Esophagus (tissue), 2 donors: Measurements from ENCODE around the gene PUM2. TPM values are rescaled to one million over a fixed set of nuclear protein-coding genes. Genes with fewer than 3 reads are reported as not detected.

Source experiments
- H3K27ac ChIP-seq, 2 donors: one replicate each; pipeline ENCODE4 v1.5.1; 2013; ENCODE audit warnings: low read depth in 2 of 2, mild to moderate bottlenecking in 2 of 2, inconsistent platforms in 1 of 2, low read length in 1 of 2, moderate library complexity in 1 of 2
- H3K27me3 ChIP-seq, 2 donors: one replicate each; pipeline ENCODE4 v1.6.1; 2013; ENCODE audit warnings: low read length in 2 of 2, control low read depth in 1 of 2, mild to moderate bottlenecking in 1 of 2; ENCODE audit not compliant: insufficient read depth in 2 of 2, control insufficient read depth in 1 of 2
- H3K36me3 ChIP-seq, 2 donors: one replicate each; pipeline ENCODE4 v1.6.1; 2013; ENCODE audit warnings: low read length in 1 of 2; ENCODE audit not compliant: control insufficient read depth in 2 of 2, insufficient read depth in 2 of 2
- H3K4me1 ChIP-seq, 2 donors: one replicate each; pipeline ENCODE4 v1.6.1; 2013; ENCODE audit warnings: low read length in 1 of 2; ENCODE audit not compliant: control insufficient read depth in 2 of 2, insufficient read depth in 2 of 2
- H3K4me3 ChIP-seq, 2 donors: one replicate each; pipeline ENCODE4 v1.5.1; 2013; ENCODE audit warnings: low read length in 2 of 2, mild to moderate bottlenecking in 2 of 2, low read depth in 1 of 2, moderate library complexity in 1 of 2
- H3K9me3 ChIP-seq, 2 donors: one replicate each; pipeline ENCODE4 v1.6.1; 2013; ENCODE audit warnings: mild to moderate bottlenecking in 2 of 2, low read depth in 1 of 2, low read length in 1 of 2, moderate library complexity in 1 of 2; ENCODE audit not compliant: control insufficient read depth in 2 of 2, insufficient read depth in 1 of 2
- WGBS, 2 donors: extraction: QIAGEN DNeasy Blood & Tissue Kit; methylation state at CpG; one replicate each; pipeline ENCODE4 v1.1.7; 2013; 5-methylcytosine and 5-hydroxymethylcytosine counted together
- polyA plus RNA-seq, 2 donors: library from polyadenylated mRNA; stranded (reverse); fragments of 200-250 nt; gene quantifications; one replicate each; pipeline ENCODE4 v1.2.3, GENCODE V29; 2013
- donor health status: healthy with polysubstance abuse.
- donor health status: Bipolar disorder and iron deficiency.

Gene PUM2
- polyA plus RNA-seq, 2 donors = 19.6 to 23.3 TPM

DNA sequence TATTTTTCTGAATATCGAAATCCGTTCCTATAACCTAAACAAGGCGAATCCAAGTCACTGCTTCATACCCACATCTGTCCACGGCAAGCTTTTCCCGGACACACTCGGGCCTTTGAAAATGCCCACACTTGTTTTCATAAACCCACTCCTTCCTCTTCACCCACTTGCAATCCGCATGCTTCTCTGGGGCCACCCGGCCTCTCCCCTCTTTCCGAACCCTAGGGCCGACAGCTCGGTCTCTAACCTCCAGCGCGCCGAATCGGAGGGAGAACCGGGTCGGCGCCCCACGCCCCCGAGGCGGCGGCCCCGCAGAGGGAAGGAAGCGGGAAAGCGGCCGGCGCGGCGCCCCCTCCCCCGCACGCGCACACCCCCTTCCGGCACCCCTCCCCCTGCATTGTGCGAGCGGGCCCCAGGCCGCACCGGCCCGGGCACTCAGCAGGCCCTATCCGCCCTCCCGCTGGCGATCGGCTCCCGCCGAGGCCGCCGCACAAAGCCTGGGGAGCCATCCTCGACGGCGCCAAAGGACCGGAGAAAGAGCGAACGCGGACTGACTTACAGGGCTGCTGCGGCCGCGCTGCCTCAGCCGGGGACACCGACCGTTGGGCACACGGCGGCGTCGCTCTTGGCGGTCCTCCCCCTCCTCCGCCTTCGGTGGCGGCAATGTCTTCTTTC, 467 bp downstream of the PUM2 start:
- Histone ChIP-seq H3K27me3 (no peaks in the 10 kb centered on the region), H3K27ac (peak overlapping the region; percentile 96 to 99), H3K36me3 (no peaks in the 10 kb centered on the region), H3K4me1 (peaks cover 0 to 3% of the 10 kb centered on the region in 2 donors), H3K4me3 (peak overlapping the region; percentile 91 to 97), H3K9me3 (no peaks in the 10 kb centered on the region)
- 1% methylated on average over 56 to 67 of the region's 67 CpGs for WGBS, 2 donors

GRCh38 chr2:20349513-20349921, 1.1 kb downstream of the PUM2 start:
- Histone ChIP-seq H3K4me1 (peaks cover 2 to 3% of the 10 kb centered on the region in 2 donors), H3K27ac (no peak overlapping the region), H3K4me3 (peak overlapping the region; percentile 91 to 97), H3K27me3 (no peaks in the 10 kb centered on the region), H3K36me3 (no peaks in the 10 kb centered on the region), H3K9me3 (no peaks in the 10 kb centered on the region)
- WGBS, 2 donors = 1% methylated on average over 5 of the region's 5 CpGs

GRCh38 chr2:20348542-20348941, 2.1 kb downstream of the PUM2 start:
- H3K9me3 ChIP-seq = no peaks in the 10 kb centered on the region
- H3K36me3 ChIP-seq = no peaks in the 10 kb centered on the region
- no peaks in the 10 kb centered on the region for H3K27me3 ChIP-seq
- H3K4me3 ChIP-seq = peak overlapping the region in 1 of 2 donors; percentile 97
- H3K4me1 ChIP-seq = peaks cover 2 to 7% of the 10 kb centered on the region in 2 donors
- WGBS, 2 donors = 62 to 68% methylated on average over 17 of the region's 17 CpGs
- H3K27ac ChIP-seq = no peak overlapping the region

DNA sequence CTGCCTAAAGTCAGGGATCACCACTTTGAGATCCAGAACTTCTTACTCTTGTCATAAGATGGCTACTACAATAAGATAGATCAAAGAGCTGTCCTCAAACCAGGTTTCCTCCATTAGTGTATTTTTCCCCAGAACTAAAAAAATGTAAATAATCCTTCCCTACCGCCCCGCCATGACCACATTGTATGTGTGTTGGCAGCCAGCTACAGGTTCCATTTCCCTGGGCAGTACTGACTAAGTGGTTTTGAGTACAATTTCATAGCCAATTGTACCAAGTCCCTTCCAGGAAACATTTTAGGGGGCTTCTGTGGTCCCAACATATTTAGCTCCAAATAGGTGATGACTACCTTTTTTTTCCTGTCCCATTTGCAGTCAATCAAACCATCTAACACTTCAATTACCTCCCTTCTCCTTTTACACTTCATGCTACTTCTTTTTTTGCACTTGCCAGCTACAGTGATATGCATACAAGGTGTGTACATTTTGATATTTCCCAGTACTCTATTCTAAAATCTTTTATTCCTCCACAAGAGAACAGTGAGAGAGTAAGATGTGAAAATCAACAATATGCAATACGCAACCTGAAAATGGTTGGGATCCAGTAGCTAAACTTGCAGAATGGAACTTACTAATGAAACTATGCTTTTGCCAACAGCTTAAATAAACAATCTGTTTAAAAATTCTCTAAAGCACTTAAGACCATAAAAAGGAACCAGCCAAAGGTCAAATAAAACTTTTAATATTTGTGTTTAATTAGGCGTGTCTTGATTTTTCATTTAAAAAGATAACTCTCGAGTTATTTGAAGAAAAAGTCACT, 3.9 kb downstream of the PUM2 start:
- Histone ChIP-seq H3K27ac (no peak overlapping the region), H3K4me1 (peaks cover 2 to 5% of the 10 kb centered on the region in 2 donors)

DNA sequence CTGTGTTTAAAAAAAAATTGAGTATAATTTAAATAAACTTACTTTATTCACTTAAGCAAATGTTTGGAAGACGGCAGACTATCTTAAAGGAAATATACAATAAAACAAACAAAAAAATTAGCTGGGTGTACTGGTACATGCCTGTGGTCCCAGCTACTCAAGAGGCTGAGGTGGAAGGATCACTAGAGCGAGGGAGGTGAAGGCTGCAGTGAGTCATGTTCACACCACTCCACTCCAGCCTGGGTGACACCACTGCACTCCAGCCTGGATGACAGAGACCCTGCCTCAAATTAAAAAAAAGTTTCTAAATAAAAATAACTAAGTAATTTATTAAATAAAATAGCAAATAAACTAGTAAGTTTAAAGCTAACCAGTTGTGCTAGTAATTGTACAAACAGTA, 7.5 kb downstream of the PUM2 start:
- 79 to 81% methylated on average over 2 of the region's 2 CpGs for WGBS, 2 donors

More for the DNA sequence above, 3.9 kb downstream of the PUM2 start:
- 34 to 35% methylated on average over 5 of the region's 5 CpGs for WGBS, 2 donors
- Histone ChIP-seq H3K36me3 (no peaks in the 10 kb centered on the region), H3K4me3 (no peak overlapping the region), H3K9me3 (no peaks in the 10 kb centered on the region), H3K27me3 (no peaks in the 10 kb centered on the region)

GRCh38 chr2:20339012-20339411, 11.6 kb downstream of the PUM2 start:
- Histone ChIP-seq H3K4me3 (no peak overlapping the region), H3K4me1 (peaks cover 2 to 9% of the 10 kb centered on the region in 2 donors), H3K36me3 (no peaks in the 10 kb centered on the region), H3K27me3 (no peaks in the 10 kb centered on the region), H3K27ac (no peak overlapping the region), H3K9me3 (no peaks in the 10 kb centered on the region)
- WGBS, 2 donors = 56 to 74% methylated on average over 1 of the region's 1 CpG

More for the DNA sequence above, 7.5 kb downstream of the PUM2 start:
- Histone ChIP-seq H3K27ac (no peak overlapping the region), H3K4me1 (peaks cover 4 to 5% of the 10 kb centered on the region in 2 donors), H3K27me3 (no peaks in the 10 kb centered on the region), H3K9me3 (no peaks in the 10 kb centered on the region), H3K4me3 (no peak overlapping the region), H3K36me3 (no peaks in the 10 kb centered on the region)

DNA sequence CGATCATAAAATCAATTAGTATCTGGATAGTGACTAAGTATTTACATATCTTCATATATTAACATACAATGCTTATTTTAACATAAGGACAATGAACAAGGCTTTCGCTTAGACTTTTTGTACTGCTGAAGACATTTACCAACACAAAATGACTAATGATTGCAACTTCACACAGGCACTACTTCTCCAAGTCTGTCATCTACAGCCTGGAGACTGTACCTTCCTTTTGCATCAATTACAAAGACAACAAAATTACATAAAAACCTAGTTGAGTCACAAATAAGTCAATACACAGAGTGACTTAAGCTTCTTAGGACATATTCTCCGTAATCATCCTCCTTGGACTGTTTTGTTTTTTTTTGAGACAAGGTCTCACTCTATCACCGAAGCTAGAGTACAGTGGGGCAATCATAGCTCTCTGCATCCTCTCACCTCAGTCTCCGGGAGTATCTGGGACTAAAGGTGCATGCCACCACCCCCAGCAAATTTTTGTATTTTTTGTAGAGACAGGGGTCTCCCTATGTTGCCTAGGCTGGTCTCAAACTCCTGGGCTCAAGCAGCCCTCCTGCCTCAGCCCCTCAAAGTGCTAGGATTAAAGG, 15.9 kb downstream of the PUM2 start:
- H3K36me3 ChIP-seq = no peaks in the 10 kb centered on the region
- no peak overlapping the region for H3K27ac ChIP-seq
- WGBS, 2 donors = 69 to 72% methylated on average over 5 of the region's 5 CpGs
- H3K4me3 ChIP-seq = no peak overlapping the region
- no peaks in the 10 kb centered on the region for H3K9me3 ChIP-seq
- peaks cover 0 to 6% of the 10 kb centered on the region in 2 donors for H3K4me1 ChIP-seq
- H3K27me3 ChIP-seq = no peaks in the 10 kb centered on the region

- Histone ChIP-seq H3K4me3 (no peak overlapping the region), H3K4me1 (peaks cover 0 to 6% of the 10 kb centered on the region in 2 donors), H3K9me3 (no peaks in the 10 kb centered on the region), H3K36me3 (no peaks in the 10 kb centered on the region), H3K27me3 (no peaks in the 10 kb centered on the region), H3K27ac (no peak overlapping the region)
- WGBS, 2 donors = 76 to 79% methylated on average over 4 of the region's 4 CpGs
These were observed 16.9 kb downstream of the PUM2 start for GRCh38 chr2:20333738-20334137.

DNA sequence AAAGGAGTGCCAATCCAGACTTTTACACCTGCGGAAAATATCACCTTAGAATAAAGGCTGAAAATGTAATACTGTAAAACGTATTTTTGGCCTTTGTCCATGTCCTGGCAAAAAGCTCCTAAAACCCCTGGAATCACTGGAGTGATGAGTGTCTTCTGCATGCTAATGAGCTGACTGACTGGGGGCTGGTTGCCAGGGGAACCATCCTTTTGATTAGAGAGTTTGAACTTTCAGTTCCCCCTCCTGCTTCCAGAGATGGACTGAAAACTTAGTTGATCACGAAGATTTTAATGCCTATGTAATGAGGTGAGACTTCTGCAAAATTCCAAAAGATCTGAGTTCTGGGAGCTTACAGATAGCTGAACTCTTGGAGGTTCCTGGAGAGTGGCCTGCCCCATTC, 20.5 kb downstream of the PUM2 start:
- WGBS, 2 donors = 85 to 88% methylated on average over 3 of the region's 3 CpGs
- H3K36me3 ChIP-seq = no peaks in the 10 kb centered on the region
- no peak overlapping the region for H3K27ac ChIP-seq
- H3K4me3 ChIP-seq = no peak overlapping the region
- H3K4me1 ChIP-seq = peaks cover 0 to 4% of the 10 kb centered on the region in 2 donors
- H3K27me3 ChIP-seq = no peaks in the 10 kb centered on the region
- no peaks in the 10 kb centered on the region for H3K9me3 ChIP-seq
